GM18511 (cell line): ENCODE data around the gene NUB1.

Source experiments
- ATAC-seq: cut with Tn5 transposase; IDR thresholded peaks from one replicate; pipeline ENCODE4 v1.9.1; 2021; ENCODE audit warnings: mild to moderate bottlenecking, moderate library complexity; ENCODE audit not compliant: unreplicated experiment

Gene NUB1

GRCh38 chr7:151343516-151343915 lies 1.9 kb downstream of the NUB1 start:
- no peak for ATAC-seq

- ATAC-seq: no peak
These were observed 4.2 kb downstream of the NUB1 start for GRCh38 chr7:151345576-151346469.

- no peak for ATAC-seq
These were observed 4.8 kb downstream of the NUB1 start for GRCh38 chr7:151346470-151346769.

- no peak for ATAC-seq
These were observed 5.6 kb downstream of the NUB1 start for GRCh38 chr7:151347200-151347599.

GRCh38 chr7:151348970-151349369 lies 7.4 kb downstream of the NUB1 start:
- ATAC-seq: no peak

- ATAC-seq: peak; percentile 54
These were observed 7.9 kb downstream of the NUB1 start for GRCh38 chr7:151349507-151349853.

- no peak for ATAC-seq
These were observed 9.4 kb downstream of the NUB1 start for GRCh38 chr7:151351027-151351426.

- peak; percentile 31 for ATAC-seq
These were observed 10.4 kb downstream of the NUB1 start for GRCh38 chr7:151351967-151352366.

GRCh38 chr7:151352512-151352911 lies 10.9 kb downstream of the NUB1 start:
- ATAC-seq: no peak

GRCh38 chr7:151361193-151361959 lies 19.8 kb downstream of the NUB1 start:
- no peak for ATAC-seq

GRCh38 chr7:151363182-151363581 lies 21.6 kb downstream of the NUB1 start:
- ATAC-seq: no peak

- no peak for ATAC-seq
These were observed 24.7 kb downstream of the NUB1 start for GRCh38 chr7:151366166-151366879.

GRCh38 chr7:151366880-151367222 lies 25.2 kb downstream of the NUB1 start:
- no peak for ATAC-seq

- ATAC-seq: no peak
These were observed 25.7 kb downstream of the NUB1 start for GRCh38 chr7:151367284-151367683.

GRCh38 chr7:151368136-151368571 lies 26.5 kb downstream of the NUB1 start:
- peak; percentile 98 for ATAC-seq

- no peak for ATAC-seq
These were observed 29.7 kb downstream of the NUB1 start for GRCh38 chr7:151371266-151371665.

- no peak for ATAC-seq
These were observed 31.1 kb downstream of the NUB1 start for GRCh38 chr7:151372612-151373265.

- ATAC-seq: no peak
These were observed 32.0 kb downstream of the NUB1 start for GRCh38 chr7:151373599-151373998.

- ATAC-seq: no peak
These were observed 32.5 kb downstream of the NUB1 start for GRCh38 chr7:151374139-151374538.

GRCh38 chr7:151374726-151375125 lies 33.1 kb downstream of the NUB1 start:
- no peak for ATAC-seq

GRCh38 chr7:151375530-151376217 lies 34.1 kb downstream of the NUB1 start:
- no peak for ATAC-seq
